HT1080 (cell line): Measurements from ENCODE around the gene BTN3A1. TPM values are rescaled to one million over a fixed set of nuclear protein-coding genes. Genes with fewer than 3 reads are reported as not detected.
"Not testable (repeated sequence)": the region's sequence is repeated elsewhere in the genome, so short reads cannot be mapped to it uniquely, and the experiment has no call there.

ENCODE experiments used
- DNase-seq: peaks from one replicate; pipeline ENCODE4 v3.0.0-alpha.2; 2015; ENCODE audit warnings: low read depth
- polyA plus RNA-seq, 2 experiments: library from polyadenylated mRNA; depleted of rRNA; stranded (reverse); fragments of >200 nt; gene quantifications; 2 replicates each; pipeline ENCODE4 v1.2.3, GENCODE V29; 2015
- total RNA-seq: library from RNA; depleted of rRNA; stranded (reverse); fragments of >200 nt; shearing (Covaris generic); gene quantifications from 2 replicates; pipeline ENCODE4 v1.2.3, GENCODE V29; 2014; rRNA removed

The BTN3A1 gene
- 8.2 and 8.7 TPM in 2 replicates for total RNA-seq
- polyA plus RNA-seq (2015; cell fraction: cytosol; rRNA removed): 11.1 and 12.1 TPM in 2 replicates
- 24.2 and 26.2 TPM in 2 replicates for polyA plus RNA-seq (2015; cell fraction: nucleus; rRNA removed)

DNA sequence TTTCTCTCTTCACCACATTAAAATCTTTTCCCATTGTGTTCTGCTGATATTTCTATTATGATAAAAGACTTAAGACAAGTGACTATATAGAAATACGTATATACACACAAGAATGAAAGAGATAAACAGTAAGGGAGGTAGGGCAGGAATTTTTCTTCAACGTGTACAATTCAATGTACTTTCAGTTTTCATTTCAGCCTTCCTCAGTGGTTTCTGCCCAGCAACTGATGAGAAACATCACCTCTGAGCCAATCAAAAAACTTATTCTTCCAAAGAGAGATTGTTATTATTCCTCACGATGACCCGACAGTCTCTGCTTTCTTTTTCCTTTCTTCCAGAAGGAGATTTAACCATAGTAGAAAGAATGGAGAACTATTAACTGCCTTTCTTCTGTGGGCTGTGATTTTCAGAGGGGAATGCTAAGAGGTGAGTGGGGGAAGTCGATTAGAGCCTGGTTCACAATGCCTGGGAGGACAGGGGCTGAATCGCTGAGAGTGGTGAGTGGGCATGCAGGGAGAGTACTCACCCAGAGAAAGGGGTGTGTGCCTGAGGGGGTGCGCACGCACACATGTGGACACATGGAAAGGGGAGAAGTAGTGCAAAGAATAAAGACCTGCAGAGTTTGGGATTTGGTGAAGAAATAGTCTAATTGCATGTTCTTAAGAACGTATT is at the start of gene BTN3A1:
Gene BTN3A1, plus strand, starts transcription at position 289 of the 672 bp plus-strand sequence. CDS start 3,289 bp downstream, outside the sequence.
- peak; percentile 81 for DNase-seq

DNA sequence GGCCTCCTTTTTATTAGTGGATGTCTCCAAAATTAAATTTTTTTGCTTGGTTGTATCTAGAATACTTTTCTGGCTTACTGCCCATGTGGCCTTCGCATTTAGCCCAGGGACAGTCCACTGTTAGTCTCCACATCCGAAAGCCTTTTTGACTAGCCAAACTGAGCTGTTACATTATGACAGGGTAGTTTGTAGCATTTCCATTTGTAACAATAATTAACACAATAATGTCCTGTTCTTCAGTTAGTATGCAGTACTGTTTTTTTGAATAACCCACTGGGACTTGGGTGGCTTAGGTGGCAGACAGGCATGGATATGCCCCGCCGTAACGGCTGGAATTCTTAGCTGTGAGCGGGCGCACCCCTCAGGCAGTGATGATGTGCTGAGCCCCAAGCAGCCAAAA is 49.8 kb upstream of the BTN3A1 start:
- DNase-seq: no peak

DNA sequence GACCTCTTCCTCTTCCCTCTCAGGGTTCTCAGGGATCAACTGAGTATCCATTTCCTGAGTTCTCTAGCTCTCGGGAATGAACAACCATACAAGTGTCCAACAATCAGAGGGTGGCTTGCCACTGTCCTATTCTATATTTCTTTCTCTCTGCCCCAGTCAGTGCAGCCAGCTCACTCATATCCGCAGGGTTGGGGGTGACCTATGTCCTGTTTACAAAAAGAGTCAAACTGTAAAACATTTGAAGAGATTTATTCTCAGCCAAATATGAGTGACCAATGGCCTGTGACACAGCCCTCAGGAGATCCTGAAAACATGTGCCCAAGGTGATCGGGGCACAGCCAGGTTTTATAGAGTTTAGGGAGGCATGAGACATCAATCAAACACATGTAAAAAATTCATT is 47.9 kb upstream of the BTN3A1 start:
- DNase-seq: no peak

DNA sequence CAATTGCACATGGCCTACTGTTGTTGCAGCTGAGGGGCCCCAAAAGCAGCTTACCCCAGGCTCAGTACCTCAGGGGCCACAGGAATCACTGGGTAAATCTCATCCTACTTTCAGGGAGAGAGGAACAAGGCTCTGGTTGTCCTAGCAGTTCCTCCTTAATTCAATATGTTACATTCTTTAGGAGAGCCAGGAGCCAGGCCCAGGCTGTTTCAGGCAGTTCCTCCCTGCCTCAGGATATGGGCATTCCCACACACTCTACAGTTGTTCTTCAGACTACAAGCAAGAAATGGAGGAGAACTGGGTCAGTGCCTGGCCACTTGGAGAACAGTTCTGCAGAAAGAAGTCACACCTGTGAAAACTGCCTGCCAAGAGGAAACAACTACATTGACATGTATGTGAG is 46.7 kb upstream of the BTN3A1 start:
- DNase-seq: no peak

DNA sequence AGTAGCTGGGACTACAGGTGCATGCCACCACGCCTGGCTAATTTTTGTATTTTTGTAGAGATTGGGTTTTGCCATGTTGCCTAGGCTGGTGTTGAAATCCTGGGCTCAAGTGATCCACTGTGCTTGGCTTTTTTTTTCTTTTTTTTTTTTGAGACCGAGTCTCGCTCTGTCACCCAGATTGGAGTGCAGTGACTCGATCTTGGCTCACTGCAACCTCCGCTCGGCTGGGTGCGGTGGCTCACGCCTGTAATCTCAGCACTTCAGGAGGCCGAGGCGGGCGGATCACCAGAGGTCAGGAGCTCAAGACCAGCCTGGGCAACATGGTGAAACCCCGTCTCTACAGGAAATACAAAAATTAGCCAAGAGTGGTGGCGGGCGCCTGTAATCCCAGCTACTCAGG is 44.5 kb upstream of the BTN3A1 start:
- not testable (repeated sequence) for DNase-seq

DNA sequence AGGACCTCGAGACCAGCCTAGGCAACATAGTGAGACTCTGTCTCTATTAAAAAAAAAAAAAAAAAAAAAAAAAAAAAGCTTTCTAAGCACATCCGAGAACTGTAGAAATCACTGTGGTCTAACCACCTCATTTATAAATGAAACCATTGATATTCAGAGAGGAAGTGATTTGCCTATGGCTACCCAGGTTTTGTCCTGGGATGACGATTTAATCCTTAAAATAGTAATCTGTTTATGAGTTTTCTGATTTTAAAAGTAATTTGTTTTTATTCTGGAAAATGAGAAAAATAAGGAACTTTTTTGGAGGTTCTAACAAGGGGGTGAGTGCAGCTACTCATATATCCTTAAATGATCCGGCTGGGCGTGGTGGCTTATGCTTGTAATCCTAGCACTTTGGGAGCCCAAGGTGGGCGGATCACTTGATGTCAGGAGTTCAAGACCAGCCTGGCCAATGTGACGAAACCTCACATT is 43.5 kb upstream of the BTN3A1 start:
- no peak for DNase-seq

DNA sequence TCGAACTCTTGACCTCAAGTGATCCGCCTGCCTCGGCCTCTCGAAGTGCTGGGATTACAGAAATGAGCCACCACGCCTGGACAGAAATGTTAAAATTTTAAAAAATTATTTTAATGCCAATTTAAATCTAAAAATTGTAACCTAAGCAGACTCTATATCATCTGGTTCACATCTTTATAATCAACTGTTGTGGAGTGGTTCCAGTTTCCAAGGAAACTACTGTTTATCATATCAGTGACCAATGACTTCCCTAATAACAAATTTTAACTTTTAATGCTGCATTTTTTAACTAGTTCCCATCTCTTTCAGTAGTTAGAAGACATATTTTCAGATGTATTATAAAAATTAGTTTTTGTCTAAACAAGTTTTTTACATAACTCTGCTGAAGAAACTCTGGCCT is 42.3 kb upstream of the BTN3A1 start:
- no peak for DNase-seq

DNA sequence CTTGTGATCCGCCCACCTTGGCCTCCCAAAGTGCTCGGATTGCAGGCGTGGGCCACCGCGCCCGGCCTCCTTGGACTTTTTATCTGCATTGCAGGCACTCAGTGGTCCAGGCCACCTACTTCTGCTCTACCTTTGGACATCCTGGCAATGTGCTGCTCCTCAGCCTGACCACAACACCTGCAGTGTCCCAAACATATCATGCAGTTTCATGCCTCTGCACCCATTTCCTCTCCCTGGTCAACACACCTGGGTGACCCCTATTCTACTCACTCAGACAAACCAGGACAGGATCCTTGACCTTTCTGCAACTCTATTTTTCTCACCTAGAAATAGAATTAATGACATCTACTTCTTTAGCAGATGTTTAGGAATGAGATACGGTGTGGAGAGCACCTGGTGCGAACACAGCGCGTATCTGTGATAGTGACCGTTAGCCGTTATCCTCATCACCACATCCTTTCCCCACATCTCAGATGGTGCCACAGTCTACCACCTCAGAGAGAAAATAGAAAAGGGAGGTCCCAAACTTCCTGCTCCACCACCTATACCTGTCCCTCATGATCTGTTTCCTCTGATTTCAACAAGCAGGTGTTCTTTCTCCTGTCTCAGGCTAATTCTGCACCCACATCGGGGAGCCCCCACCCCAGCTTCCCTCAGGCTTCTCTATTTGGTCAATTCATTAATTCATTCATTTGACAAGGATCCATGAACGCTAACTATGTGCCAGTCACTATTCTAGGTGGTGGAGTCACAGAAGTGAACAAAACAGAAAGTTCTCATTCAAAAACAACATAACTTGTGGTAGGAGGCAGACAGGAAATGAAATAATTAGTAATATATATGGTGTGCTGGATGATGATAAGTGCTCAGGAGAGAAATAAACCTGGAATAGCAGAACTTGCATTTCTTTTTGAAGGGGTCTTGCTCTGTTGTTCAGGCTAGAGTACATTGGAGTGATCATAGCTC is 41.3 kb upstream of the BTN3A1 start:
- DNase-seq: no peak

DNA sequence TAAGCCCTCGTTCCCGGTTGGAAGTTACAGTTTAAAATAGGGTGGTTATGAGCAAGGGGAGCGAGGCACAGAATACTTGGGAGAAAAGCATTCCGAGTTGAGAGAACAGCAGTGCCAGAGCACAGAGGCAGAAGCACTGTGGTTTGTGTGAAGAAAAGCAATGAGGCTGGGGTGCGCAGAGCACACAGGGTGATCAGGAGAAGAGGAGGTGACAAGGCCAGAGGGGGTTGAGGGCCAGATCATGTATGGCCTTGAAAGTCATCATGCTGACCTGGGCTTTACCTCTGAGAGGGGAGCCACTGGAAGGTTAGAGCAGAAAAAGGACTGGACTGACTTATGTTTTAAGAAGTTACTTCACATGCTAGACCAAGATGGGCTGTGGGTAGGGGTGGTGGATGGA is 40.5 kb upstream of the BTN3A1 start:
- no peak for DNase-seq

DNA sequence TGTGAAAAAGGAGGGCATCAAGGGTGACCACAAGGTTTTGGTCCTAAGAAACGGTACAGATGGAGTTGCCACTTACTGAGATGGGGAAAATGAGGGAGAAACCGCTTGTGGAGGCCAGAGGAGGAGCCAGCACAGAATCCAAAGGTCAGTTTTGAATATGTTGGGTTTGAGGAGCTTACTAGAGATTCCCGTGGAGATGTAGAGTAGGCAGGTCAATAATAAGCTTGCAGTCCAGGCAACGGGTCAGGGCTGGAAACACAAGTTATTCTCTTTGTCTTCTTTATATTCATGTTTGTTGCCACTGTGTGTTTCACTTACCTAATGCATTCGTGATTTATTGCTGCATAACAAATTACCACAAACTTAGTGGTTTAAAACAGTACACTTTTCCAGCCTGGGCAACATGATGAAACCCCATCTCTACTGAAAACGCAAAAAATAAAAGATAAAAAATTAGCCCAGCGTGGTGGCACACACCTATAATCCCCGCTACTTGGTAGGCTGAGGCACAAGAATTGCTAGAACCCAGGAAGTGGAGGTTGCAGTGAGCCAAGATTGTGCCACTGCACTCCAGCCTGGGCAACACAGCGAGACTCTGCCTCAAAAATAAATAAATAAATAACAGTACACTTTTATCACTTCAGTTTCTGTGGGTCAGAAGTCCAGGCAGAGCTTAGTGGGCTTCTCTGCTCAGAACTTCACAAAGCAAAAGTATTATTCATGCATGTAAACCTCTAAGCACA is 39.8 kb upstream of the BTN3A1 start:
- DNase-seq: no peak

DNA sequence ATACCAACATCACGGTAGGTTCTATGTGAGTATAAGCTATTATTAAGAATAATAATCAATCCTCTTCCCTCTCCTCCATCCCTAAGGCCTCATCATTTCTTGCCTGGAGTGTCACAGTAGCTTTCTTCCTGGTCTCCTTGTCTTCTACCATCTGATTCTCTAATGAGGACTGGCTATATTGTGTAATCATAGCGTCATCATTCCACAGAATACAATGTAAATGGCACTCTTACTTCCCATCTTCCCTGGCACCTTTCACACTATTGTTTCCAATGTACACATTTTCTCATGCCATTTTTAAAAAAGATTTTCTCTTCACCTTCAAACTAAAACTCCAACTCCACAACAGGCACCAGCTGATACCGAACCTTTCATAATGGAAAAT is 39.2 kb upstream of the BTN3A1 start:
- no peak for DNase-seq

DNA sequence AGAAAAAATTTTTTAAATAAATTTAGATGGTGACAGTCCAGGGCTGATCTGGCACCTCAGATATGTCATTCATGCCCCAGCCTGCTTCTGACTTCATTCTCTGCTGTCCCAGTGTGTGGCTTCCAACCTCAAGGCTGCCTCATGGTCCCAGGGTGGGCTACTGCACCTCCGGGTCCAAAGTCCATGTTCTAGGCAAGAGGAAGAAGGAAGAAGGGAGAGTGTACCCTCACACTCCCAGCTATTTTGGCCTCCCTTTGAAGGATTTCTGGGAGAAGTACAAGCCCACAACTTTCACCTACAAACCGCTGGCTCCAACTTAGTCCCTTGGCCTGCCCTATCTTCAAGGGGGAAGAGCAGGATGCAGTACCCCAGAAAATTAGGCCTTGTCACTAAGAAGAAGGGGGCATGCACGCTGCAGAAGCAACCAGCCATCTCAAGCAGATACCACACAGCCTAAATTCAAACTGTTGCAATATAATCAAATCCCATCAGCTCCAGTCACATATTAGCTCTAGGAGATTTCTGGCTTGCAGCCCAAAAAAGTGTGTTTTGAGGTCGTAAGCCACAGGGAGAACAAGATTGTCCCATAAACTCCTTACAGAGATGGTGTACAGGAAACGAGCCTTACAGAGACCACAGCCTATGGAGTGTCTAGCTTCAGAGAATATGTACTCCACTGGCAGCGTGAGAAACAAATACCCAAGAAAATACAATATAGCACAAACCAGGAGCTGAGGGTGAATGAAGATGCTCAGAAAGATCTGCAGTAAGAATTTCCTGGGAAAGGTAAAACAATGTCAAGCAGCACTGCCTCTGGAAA is 38.0 kb upstream of the BTN3A1 start:
- peak; percentile 25 for DNase-seq

DNA sequence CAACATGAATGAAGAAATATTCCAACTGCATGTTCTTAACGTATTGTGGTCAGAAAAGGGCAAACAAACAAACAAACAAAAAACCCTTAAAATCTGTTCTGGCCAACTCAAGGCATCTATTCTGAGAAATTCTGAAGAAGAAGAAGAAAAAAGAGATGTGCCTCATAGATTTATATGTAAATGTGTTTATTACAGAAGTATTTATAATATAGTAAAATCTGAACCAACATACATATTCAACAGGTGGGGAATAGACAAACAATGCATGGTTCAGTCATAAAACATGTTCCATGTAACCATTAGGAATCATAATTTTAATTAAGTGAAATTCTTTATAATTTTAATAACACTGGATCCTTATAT is 36.5 kb upstream of the BTN3A1 start:
- no peak for DNase-seq

DNA sequence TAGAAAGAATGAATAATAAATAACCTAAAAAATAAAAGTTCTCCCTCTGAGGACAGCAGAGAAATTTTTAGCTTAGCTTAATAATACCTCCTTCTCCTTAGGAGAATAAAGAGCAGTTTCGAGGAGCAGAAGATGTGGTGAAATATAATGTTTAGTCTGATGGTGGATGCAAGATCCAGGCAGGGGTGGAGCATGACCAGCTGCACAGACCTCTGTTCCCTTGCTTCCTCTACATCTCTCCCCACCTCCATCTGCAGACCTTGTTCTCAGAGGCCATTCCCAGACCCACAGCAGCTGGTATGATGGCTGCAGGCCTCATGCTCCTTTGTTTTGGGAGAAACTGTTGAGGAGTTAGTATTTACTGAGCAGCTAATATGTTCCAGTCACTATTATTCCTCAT is 35.6 kb upstream of the BTN3A1 start:
- DNase-seq: peak; percentile 25

DNA sequence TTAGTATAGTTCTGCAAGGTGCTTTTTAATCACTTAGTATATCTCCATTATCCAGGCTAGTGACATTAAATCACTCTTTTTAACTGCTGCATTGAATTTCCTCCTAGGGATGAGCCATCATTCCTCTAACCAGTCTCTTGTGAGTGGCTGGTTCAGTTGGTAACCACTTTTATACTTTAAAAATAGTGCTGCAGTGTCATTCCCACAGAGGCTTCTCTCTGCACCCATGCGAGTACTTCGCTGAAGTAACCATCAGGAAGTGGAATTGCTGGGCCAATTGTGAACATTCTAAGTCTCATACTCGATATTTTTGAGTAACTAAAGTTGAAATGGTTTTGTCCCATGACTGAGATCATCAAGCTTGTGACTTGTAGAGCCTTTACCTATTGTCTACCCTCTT is 35.0 kb upstream of the BTN3A1 start:
- no peak for DNase-seq

DNA sequence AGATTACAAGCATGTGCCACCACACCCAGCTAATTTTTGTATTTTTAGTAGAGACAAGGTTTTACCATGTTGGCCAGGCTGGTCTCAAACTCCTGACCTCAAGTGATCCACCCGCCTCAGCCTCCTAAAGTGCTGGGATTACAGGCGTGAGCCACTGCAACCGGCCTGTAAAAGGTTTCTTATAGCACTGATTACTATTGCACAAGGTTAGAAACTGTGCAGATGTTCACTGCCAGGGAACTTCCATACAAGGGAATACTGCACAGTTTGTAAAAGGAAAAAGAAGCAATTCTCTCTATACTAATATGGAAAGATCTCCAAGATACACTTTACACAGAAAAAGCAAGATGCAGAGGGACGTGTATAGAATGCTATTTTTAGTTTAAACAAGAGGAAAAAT is 30.3 kb upstream of the BTN3A1 start:
- not testable (repeated sequence) for DNase-seq

DNA sequence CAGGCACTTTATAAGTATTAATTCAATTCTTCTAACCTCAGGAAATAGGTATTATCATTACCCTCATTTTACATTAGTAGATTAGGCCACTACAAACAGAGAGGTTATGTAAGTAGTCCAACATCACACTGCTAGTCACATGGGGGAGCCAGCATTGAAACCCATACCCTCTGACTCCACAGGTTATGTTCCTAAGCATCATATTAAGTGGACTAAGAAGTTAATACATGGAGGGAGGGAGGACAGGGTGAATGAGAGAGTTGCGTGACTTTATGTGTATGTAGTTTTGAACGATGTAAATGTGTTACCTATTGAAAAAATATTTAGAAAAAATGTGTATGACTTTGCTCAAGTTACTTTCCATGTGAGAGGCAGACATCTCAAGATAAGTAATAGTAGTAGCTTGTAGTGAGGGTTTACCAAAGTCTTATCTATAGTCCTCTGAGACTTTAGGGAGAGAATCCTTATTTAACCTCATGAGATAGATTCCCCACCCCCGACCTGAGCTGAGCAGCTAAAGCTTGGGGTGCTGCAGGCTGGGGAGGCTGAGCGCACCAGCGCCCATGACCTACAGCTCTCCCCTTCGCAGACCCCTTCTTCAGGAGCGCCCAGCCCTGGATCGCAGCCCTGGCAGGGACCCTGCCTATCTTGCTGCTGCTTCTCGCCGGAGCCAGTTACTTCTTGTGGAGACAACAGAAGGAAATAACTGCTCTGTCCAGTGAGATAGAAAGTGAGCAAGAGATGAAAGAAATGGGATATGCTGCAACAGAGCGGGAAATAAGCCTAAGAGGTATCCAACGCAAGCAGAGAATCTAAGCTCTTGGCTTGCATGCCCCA is 29.5 kb upstream of the BTN3A1 start:
- DNase-seq: no peak

DNA sequence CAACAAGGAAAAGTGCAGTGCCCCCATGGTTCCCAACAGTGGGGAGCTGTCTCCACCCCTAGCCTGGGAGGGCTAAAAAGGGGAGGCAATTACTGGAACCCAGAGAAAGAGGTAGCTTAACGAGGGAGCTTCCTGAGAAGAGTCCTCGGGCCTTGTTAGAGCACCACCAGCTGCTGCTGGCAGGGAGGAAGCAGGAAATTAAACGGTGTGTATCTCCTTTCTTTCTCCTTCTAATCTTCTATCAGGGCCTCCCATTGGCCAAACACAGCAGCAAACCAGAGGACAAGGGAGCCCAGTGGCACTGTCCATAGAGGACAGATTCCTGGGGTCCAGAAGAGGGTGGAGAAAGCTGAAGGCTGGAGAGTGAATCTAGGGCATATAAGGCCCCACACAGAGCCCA is 26.8 kb upstream of the BTN3A1 start:
- no peak for DNase-seq

DNA sequence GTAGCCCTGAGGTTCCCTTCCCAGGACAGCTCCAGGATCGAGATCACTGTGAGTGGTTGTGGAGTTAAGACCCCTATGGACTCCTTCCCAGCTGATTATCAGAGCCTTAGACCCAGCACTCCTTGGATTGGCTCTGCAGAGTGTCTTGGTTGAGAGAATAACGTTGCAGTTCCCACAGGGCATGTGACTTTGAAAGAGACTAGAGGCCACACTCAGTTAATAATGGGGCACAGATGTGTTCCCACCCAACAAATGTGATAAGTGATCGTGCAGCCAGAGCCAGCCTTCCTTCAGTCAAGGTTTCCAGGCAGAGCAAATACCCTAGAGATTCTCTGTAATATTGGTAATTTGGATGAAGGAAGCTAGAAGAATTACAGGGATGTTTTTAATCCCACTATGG is 24.4 kb upstream of the BTN3A1 start:
- no peak for DNase-seq

DNA sequence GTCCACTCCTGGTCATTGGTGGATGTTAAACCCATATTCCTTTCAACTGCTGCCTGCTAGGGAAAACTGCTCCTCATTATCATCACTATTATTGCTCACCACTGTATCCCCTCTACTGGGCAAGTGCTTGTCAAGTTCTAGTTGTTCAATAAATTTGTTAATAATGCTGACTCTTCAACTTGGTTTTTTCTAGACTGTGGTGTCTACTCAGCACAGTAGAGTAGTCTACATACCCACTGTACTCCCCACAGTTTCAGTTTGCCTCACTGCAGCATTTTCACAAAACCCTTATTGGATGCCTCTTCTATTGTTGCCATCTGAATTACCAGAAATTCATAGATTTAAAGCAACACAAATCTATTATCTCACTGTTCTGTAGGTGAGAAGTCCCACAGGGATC is 23.9 kb upstream of the BTN3A1 start:
- not testable (repeated sequence) for DNase-seq
